GM04504 (cell line): ENCODE data around the gene HRAS.

Source experiments
- DNase-seq: peaks from one replicate; pipeline ENCODE4 v3.0.0-alpha.2; 2012; ENCODE audit warnings: low read depth

The HRAS gene

DNA sequence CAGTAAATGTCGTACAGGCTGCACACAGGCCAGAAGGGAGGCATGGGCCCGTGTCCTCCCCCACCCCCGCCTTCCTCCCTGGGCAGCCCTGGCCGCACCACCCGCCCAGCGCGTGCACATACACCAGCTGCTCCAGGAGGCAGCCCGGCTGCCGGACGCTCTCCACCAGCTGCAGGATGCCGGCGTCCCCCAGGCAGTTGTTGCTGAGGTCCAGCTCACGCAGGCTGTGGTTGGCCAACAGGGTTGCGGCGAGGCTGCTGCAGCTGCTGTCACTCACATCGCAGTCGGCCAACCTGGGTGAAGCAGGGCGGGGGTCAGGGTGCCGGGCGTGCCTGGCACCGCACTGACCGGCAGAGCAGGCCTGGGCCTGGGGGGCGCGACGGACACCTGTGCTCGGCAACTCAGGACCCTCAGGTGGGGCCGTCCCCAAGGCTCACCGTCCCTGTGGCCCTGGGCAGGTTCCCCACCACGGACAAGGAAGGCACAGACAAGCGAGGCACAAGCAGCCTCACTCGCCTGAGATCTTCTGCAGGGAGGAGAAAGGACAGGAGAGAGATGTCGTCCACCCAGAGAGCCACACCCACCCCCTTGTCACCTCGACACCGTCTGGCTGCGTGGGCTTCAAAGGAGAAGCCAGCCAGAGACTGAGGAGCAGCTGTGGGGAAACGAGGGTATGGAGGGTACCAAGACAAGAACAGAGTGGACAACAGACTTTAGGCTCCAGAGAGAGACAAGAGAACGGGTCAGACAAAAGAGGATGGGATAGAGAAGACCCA lies 40.4 kb downstream of the HRAS start:
- no peak for DNase-seq

DNA sequence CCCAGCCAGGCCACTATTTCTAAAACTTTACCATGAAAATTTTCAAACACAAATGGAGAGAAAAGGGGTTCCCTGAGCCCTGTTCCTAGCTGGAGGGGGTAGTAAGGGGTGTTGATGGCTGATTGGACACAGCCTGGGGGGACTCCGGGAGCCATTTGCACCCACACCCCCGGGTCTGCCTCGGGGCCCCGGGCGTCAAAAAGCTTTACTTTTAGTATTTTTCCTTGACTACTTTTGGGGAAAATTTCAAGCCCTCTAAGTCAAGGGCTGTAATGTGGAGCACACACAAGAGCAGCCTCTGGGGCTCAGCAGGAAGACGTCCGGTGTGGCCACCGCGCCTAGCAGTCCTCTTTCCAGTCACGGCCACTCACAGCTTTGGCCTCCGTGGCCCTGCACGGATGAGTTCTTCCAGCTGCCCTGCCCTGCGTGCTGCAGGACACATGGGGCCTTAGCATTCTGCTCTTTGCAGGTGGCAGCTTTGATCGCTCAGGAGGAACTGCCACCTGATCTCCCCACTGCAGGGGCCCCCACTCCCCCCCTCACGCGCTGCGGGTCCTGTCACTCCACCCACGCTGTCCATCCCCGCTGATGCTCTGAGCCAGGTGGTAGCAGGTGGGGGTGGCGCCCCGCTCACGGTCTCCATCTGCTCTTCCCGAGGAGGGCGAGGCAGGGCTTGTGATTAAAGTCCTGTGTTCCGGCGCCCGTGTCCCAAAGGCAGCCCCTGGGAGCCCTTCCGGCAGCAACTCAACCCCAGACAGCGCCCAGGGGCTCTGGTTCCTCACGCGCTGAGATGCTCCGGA lies 42.7 kb downstream of the HRAS start:
- DNase-seq = no peak

DNA sequence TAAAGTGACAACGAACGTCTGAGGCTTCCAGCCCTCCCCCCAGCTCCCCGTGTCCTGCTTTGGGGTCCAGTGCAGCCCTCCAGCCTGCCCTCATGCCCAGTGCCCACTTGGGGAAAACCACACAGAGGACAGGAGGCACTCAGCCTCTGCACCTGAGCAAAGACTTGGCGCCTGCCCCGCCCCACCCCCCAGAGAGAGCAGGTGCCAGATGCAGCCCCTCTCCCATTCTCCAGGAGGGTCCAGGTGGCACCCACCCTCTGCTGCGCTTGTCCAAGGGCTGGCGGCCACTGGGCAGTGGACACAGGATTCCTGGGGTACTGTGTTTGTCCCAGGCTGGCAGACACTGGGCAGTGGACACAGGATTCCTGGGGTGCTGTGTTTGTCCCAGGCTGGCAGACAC lies 44.0 kb downstream of the HRAS start:
- no peak for DNase-seq

DNA sequence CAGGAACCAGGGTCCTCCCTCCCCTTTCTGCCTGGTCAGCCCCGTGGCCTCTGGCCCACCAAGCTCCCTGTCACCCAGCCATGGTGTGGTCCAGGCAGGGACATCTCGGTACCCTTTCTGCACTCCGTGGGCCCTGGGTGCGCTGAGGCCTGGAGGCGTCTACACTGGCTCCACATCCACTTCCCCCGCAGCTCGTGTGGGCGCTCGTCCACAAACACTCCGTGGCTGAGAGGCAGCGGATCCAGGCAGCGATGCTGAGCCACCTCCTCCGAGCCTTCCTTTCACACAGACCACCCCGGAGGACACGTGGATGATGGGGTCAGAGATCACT lies 44.5 kb downstream of the HRAS start:
- no peak for DNase-seq

DNA sequence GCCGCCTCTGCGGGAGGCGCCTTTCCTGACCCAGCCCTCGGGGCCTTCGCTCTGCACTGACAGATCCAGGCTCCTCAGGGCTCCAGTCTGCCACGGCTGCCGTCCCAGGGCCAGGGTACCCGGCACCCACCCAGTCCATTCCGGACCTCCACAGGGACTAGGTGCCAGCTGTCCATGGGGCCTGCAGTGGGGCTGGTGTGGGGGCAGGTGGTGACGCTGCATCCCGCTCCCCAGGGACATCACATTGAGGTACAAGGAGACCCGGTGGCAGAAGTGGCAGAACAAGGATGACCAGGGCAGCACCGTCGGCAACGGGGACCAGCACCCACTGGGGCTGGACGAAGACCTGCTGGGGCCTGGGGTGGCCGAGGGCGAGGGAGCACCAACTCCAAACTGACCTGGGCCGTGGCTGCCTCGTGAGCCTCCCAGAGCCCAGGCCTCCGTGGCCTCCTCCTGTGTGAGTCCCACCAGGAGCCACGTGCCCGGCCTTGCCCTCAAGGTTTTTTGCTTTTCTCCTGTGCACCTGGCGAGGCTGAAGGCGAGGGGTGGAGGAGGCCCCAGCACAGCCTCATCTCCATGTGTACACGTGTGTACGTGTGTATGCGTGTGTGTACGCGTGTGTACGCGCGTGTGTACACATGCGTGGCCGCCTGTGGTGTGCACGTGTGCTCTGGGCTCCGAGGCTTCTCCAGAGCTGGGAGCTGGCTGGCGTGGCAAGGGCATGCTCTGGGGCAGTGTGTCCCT lies 45.0 kb downstream of the HRAS start:
- DNase-seq = no peak

DNA sequence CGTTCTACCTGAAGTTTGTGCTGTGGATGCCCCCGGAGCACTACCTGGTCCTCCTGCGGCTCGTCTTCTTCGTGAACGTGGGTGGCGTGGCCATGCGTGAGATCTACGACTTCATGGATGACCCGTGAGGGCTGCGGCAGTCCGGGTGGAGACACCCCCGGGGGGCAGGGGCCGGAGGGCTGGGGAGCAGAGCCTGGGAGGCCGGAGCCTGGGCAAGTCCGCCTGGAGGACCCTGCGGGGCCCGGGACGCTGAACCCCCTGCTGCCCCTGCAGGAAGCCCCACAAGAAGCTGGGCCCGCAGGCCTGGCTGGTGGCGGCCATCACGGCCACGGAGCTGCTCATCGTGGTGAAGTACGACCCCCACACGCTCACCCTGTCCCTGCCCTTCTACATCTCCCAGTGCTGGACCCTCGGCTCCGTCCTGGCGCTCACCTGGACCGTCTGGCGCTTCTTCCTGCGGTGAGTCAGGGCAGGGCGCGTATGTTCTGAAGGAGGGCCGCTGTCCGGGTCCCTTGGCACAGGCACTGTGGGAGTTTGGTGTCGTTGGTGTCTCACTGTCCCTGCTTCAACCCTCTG lies 45.7 kb downstream of the HRAS start:
- no peak for DNase-seq

DNA sequence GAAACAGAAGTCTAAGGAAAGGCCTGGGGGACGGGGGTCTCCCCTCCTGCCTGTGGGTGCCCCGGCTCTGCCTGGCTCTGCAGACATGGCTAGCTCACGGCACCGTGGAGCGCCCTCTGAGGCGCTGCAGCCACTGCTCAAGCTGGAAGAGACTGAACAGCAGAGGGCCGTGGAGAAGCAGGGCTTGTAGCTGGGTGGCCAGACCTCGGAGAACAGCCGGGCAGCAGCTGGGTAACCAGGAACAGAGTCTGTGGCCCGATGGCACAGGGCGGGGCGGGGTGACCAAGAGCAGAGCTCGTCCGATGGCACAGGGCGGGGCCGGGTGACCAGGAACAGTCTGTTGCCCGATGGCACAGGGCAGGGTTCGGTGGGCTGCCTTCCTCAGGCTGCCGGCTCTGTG lies 46.4 kb downstream of the HRAS start:
- DNase-seq = no peak

DNA sequence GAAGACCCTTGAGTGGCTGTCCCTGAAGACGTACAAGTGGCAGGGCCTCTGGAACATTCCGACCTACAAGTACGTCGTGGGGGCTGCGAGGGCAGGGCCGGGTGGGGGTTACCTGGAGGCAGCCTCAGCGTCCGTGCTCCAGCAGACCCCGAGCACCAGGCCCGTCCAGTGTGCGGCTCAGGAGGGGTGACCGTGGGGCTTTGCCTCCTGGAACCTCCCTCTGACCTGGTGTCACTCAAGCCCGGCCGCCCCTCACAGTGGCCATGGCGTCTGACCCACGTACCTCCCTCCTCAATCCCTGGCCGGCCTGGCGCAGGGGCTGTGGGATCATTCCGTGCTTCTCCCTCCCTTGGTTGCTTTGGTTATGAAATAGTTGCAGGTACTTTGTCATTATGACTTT lies 46.8 kb downstream of the HRAS start:
- no peak for DNase-seq

DNA sequence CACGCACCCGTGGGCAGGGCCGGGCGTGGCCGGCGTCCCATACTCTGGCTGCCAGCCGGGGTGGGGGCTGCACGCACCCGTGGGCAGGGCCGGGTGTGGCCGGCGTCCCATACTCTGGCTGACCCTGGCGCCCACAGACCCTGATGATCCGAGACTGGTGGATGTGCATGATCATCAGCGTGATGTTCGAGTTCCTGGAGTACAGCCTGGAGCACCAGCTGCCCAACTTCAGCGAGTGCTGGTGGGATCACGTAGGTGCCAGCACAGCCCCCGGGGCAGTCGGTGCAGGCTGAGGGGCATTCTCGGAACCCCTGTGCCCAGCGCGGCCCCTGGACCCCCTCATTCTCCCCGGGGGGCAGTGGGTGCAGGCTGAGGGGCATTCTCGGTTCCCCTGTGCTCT lies 47.3 kb downstream of the HRAS start:
- no peak for DNase-seq

DNA sequence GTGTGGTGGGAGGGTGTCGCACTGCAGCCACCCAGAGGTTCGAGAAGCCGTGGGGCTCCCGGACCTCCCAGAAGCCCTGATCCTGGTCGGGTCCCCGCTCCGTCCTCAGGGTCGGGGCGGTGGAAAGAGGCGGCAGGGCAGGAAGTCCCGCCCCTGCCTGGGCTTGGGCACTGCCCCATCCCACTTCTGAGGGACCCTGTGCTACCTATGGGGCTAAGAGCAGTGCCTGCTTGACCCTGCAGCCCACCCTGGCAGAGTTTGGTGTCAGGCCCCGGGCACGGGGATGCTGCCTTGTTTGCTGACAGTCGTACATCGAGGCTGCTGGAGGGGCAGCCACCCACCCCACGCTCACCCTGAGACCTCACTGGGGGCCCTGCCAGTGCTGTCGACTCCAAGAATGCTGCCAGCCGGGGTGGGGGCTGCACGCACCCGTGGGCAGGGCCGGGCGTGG lies 47.8 kb downstream of the HRAS start:
- DNase-seq = no peak

DNA sequence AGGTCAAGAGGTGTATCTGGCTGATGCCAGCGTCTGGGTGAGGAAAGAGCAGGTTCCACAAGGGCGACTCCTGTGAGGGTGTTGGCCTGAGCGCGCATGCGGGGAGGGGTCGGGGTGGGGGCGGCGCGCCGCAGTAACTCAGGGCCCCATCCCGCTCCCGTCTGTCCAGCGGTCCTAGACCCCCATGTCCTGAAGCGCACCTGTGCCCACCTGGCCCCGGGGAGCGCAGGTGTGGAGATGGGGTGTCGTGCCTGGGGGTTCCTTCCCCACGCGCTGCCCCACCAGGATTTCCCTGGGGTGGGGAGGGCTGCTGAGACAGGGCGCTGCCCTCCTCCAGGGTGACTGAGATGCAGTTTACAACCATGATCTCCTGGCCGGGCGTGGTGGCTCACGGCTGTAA lies 49.2 kb downstream of the HRAS start:
- DNase-seq = no peak

DNA sequence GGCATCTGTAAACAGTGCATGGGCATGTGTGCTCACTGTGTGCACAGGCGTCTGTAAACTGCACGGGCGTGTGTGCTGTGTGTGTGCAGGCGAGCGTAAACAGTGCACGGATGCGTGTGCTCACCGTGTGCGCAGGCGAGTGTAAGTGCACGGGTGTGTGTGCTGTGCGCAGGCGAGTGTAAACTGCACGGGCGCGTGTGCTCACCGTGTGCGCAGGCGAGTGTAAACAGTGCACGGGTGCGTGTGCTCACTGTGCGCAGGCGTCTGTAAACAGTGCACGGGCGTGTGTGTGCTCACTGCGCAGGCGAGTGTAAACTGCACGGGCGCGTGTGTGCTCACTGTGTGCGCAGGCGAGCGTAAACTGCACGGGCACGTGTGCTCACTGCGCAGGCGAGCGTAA lies 50.8 kb downstream of the HRAS start:
- DNase-seq = no peak
